GM12891 (cell line): ENCODE measurements around the gene INSIG2.

Source experiments
- PAX5 ChIP-seq: IDR thresholded peaks from 2 replicates; pipeline ENCODE4 v1.6.1; 2011; ENCODE audit warnings: low read length, moderate library complexity, mild to moderate bottlenecking; ENCODE audit not compliant: insufficient read depth, severe bottlenecking
- POLR2A ChIP-seq: IDR thresholded peaks from 2 replicates; pipeline ENCODE4 v1.6.1; 2011; ENCODE audit warnings: low read depth, low read length, control low read depth
- POLR2AphosphoS5 ChIP-seq: IDR thresholded peaks from 2 replicates; pipeline ENCODE4 v1.6.1; 2011; ENCODE audit warnings: low read depth, low read length, control low read depth
- POU2F2 ChIP-seq: IDR thresholded peaks from 2 replicates; pipeline ENCODE4 v1.6.1; 2011; ENCODE audit warnings: low read depth, mild to moderate bottlenecking, control low read depth, low read length, moderate library complexity
- SPI1 ChIP-seq: IDR thresholded peaks from 2 replicates; pipeline ENCODE4 v1.6.1; 2011; ENCODE audit warnings: low read depth, low read length, control low read depth
- TAF1 ChIP-seq: IDR thresholded peaks from 2 replicates; pipeline ENCODE4 v1.6.1; 2011; ENCODE audit warnings: low read depth, low read length, control low read depth

DNA sequence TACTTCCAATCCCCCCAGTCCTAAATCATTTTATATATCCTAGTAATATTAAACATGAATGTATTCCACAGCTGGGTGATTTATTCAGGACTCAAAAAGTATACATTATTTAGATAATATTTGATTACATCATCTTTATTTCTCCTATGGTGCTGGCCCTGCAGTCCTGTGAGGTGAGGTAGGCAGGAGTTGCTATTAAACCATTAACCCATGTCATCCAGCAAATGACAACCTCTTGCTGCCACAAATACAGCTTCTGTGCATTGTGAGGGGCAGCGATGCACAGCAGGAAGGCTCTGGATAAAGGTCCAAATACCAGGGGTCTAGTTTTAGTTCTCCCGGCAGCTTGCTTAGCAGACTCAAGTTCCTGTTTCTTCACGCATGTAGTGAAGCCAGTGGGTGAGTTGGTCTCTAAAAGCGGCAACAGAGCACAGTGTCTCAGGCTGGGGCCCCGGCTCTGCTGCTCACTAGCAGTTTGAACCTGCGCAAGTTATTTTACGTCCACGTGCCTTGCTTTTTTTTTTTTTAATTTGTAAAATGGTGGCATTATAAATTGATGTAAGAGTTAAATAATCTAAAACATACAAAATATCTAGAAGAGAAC lies 36.1 kb downstream of the INSIG2 start:
- TF ChIP-seq POLR2A (no peak), POU2F2 (no peak), POLR2AphosphoS5 (no peak), TAF1 (no peak), SPI1 (no peak), PAX5 (no peak)
